ENCODE measurements around the gene AP3S2.
A peak's percentile ranks its signal among the peaks of the same experiment; 100 is the strongest.
"Not testable (repeated sequence)": the region's sequence is repeated elsewhere in the genome, so short reads cannot be mapped to it uniquely, and the experiment has no call there.

The AP3S2 gene

GRCh38 chr15:89903015-89903857 lies 9.4 kb upstream of the AP3S2 start:
- no peak for DNase-seq

DNA sequence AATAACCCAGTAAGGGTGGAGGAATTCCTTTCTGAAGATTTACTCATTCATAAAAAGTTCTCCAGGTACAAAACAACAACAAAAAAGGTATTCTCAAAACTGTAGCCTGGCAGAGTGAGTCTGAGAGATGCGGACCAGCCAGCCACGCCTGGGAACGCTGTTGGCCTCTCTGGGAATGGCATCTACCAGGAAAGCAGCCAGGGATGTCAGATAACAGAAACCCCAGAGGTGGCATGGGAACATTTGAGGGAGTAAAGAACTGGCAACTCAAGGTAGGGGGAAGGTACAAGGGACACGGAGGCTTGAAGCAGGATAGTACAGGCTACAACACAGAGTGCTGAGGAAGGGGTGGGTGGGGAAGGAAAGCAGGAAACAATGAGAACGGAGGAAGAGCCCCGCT lies 7.1 kb upstream of the AP3S2 start:
- no peak for DNase-seq

DNA sequence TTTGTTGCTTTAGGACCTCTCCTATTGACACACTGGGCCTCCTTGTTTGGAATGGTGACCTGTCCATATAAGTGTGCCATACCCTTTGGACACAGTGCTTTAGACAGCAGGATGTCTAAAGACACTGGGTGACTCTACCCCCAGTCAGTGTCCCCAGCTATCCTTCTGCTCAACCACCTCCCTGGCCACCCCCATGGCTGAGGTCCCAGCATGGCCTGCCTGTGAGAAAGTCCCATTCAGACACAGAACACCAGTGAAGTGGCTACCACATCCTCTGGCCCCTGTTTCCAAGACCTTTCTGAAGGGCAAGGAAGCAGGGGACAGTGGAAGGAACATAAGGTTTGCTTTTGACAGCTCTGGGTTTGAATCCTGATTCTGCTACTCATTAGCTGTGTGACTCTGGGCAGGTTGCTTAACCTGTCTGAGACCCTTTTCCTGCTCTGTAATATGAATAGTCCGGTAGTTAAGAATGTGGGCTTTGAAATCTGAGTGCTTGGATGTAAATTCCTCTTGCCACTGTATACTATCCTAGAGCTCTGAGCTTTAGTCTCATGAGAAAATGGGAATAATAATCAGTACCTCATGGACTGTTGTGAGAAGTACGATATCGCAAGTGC lies 6.3 kb upstream of the AP3S2 start:
- no peak for DNase-seq

DNA sequence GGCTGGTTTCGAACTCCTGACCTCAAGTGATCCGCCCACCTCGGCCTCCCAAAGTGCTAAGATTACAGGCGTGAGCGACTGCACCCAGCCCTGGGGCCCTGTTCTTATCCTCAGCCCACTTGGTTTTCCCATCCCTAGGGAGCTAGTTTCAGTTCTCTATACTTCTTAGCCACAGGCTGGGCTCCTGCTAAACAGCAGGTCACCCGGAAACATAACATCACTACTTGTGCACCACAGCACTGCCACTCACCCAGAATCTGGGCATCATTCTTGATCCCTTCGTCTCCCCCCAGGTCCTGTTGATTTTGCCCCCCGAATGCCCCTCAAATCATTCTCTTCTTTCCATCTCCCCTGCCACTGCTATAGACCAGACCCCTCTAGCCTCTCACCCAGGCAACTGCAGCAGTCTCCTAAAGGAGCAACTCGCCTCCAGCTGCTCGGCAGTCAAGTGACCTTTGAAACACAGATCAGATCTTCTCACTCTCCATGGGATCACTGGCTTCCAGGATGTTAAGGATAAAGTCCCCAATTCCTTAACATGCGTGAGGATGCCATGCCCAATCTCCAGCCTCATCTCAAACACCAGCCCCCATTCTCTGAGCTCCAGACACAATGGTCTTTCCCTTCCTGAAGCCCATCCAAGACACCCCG lies 5.6 kb upstream of the AP3S2 start:
- no peak for DNase-seq

DNA sequence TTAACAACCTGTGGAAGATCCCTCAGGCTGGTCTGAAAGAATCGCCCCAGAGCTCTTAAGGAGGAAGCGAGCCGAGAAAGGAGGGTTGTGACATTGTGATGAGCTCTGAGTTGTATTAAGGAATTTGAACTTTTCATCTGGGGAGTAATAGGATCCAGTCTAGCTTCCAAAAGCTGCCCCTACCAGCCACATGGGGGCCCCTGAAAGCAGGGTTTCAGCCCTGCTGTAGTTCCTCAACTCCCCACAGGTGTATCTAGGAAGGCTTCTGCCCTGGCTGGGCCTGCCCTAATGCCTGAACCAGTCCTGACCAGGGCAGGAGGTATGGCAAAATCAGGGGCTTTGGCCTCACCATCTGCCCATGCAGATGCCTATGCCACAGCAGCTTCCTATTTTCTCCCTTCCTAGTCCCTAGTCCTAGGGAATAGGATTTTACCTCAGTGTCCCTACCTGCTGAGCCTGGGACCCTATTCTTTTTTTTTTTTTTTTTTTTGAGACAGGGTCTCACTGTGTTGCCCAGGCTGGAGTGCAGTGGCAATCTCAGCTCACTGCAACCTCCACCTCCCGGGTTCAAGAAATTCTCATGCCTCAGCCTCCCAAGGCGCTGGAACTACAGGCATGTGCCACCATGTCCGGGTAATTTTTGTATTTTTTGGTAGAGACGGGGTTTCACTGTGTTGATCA lies 5.0 kb upstream of the AP3S2 start:
- DNase-seq: peak; percentile 47 to 48

DNA sequence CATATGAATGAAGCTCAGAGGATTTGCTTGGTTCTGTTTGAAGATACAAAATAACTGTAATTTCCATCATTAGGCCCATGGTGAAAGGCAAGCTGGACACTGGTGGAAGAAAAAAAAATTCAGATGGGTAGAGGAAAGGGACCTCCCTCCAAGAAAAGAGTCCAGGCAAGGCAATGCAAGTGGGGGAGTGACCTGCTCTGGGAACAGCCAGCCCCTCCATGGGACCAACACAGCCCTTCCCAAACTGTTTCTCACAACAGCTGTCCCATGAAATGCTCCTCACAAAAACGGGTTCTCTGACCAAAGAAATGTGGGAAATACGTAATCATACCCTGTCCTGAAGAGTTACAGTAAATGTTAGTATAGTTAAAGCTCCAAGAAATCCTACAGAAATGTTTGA lies 4.4 kb upstream of the AP3S2 start:
- no peak for DNase-seq

- no peak for DNase-seq
These were observed 767 bp downstream of the AP3S2 start for GRCh38 chr15:89893027-89893426.

DNA sequence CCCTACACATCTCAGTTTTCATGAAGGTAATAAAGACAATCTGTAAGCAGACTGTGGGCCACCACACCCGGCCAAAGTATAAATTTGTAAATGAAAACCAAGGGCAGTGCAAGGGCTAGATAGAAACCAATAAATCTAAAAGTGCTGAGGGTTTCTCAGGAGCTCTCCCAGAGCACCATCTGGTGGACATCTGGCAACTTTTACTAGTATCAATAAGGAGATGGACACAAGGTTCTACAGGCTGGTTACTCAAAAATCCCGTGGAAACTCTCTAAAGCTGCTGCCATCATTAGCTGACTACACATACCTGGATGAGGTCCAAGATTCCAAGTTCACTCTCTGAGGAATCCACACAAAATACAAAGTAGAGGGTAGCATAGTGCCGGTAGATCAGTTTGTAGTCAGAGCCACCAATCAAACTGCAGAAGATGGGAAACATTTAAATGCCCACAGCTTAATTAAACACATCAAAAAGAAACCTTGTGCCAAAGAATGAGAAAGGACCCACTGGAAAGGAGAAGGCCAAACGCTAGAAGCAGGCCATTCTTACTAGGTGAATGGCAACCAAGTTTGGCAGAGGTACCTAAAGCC lies 5.5 kb downstream of the AP3S2 start:
- peak in 1 of 2 donors; percentile 13 for DNase-seq

DNA sequence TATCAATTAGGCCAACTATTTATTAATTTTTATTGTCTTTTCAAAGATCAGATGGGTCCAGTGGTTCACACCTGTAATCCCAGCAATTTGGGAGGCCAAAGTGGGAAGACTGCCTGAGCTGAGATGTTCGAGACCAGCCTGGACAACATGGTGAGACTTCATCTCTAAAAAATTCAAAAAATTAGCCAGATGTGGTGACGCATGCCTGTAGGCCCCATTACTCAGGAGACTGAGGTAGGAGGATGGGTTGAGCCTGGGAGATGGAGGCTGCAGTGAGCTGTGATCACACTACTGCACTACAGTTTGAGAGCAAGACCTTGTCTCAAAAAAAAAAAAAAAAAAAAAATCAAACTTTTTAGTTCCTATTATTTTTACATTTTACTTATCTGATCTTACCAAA lies 8.2 kb downstream of the AP3S2 start:
- no peak for DNase-seq

DNA sequence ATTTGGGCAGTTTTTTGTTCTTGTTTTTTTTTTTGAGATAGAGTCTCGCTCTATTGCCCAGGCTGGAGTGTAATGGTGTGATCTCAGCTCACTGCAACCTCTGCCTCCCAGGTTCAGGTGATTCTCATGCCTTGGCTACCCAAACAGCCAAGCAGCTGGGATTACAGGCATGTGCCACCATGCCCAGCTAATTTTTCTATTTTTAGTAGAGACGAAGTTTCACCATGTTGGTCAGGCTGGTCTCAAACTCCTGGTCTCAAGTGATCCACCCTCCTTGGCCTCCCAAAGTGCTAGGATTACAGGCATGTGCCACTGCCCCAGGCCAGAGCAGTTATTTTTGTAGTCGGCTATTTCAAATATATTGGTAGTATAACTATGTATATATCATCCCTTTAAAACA lies 8.6 kb downstream of the AP3S2 start:
- DNase-seq: not testable (repeated sequence)

DNA sequence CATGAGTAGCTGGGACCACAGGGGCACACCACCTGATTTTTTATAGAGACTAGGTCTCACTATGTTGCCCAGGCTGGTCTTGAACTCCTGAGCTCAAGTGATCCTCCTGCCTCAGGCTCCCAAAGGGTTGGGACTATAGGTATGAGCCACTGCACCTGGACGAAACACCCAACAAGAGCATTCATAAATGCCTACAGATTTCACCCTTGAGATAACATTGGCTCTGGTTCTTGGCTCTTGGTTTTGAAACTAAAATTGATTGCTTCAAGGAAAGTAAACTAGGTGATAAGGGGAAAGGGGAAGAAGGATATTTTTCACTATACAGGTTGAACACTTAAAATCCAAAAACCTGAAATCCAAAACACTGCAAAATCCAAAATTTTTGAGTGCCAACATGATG lies 10.3 kb downstream of the AP3S2 start:
- DNase-seq: no peak

GRCh38 chr15:89880727-89881126 lies 13.1 kb downstream of the AP3S2 start:
- DNase-seq: no peak

GRCh38 chr15:89878323-89878722 lies 15.5 kb downstream of the AP3S2 start:
- no peak for DNase-seq

GRCh38 chr15:89877083-89877425 lies 16.7 kb downstream of the AP3S2 start:
- DNase-seq: no peak

DNA sequence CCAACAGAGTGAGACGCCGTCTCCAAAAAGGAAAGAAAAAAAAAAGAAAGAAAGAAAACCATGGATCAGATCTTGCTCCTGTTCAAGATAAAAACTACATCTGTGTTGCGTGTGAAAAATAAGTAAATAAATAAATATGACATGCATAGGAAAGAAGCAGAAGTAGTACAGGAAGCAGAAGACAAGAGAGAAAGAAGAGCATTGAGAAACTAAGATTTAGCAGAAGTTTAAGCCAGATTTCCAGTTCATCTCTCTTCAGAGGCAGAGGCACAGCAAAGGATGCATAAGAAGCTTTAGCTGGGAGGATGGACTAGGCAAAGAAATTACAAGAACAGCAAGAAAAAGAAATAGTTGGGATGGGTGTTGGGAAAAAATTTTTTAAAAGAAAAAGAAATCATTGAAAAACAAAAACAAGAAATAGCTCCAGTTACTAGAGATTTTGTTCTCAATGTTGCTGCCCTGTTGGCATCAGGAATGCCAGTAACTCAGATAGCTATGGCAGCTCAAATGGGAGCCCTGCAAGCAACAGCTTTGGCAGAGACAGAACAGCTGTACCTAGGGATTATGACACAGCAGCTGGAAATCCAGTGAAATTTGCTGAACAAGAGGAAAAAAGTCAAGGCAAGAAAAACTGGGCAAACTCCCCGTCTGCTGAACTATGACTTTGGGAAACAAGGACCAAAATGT lies 17.3 kb downstream of the AP3S2 start:
- no peak for DNase-seq

DNA sequence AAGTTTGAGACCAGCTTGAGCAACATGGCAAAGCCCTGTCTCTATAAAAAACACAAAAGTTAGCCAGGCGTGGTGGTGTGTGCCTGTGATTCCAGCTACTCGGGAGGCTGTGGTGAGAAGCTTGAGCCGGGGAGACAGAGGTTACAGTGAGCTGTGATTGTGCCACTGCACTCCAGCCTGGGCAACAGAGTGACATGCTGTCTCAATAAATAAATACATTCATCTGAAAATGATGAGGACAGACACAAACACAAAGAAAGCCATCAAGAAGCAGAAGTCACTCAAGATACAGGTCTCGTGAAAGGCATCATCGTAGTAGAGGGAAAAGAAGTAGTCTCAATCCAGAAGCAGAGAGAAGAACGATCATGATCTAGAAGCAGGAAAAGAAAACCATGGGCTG lies 18.1 kb downstream of the AP3S2 start:
- DNase-seq: no peak

GRCh38 chr15:89874926-89875564 lies 18.7 kb downstream of the AP3S2 start:
- DNase-seq: peak; percentile 79 to 80

- no peak for DNase-seq
These were observed 23.0 kb downstream of the AP3S2 start for GRCh38 chr15:89870688-89871288.

DNA sequence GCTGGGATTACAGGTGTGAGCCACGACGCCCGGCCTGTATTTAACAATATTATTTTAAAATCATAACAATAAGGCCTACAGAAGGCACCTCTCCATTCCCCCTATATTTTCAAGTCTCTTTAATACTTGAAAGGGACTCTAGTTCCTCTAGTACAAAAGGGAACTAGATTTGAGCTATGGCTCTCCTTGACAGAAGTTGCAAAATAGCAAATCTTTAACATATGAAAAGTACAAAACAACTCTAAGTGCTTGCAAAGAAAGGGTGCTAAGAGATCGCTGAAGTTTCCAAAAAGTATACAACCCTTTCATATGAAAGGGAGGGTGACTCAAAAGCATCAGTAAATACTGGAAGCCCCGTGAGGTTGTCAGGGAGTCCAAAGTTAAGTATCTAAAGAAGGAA lies 23.8 kb downstream of the AP3S2 start:
- DNase-seq: no peak

DNA sequence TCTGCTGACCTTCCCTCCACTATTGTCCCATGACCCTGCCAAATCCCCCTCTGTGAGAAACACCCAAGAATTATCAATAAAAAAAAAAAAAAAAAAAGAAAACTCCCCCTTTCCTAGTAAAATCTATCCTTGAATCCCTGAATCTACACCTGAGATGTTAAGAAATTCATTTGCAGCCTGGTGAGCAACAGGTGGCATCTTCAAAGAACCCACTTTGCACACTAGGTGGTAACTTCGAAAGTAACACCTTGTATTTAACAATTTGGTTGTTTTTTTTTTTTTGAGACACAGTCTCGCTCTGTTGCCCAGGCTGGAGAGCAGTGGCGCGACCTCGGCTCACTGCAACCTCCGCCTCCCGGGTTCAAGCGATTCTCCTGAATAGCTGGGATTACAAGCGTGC lies 24.3 kb downstream of the AP3S2 start:
- DNase-seq: not testable (repeated sequence)

DNA sequence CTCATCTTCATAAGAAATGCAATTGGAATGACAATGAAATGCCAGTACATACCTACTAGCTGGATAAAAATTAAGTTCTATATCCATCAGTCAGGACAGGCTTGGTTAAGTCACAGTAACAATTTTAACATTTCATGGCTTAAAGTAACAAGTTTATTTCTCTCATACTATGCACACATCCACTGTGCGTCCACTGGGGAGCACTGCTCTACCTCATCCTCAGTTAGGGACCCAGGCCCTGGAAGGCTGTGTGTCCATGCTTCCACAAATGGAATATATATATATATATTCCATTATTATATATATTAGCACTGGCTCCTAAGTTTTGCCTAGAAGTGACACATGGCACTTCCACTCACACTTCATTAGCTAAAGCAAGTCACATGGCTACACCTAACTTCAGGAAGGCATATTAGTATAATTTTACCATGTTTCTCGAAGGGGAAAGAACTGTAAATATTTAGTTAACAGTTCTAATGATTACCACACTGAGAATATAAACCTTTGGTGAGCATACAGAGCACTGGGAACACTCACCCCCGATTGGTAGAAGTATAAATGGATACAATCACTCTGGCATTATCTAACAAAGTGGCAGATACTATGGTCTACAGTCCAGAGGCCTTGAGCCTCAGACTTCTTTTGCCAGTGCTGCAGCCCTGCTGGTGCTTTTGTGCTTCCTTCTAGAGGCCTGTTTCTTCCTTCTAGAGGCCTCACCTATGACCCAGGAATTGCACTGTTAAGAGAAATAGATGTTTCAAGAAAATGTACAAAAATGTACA lies 28.6 kb downstream of the AP3S2 start:
- DNase-seq: no peak
